Heart right ventricle (tissue), 16 donors: Measurements from ENCODE around the gene SGCD. TPM values are rescaled to one million over a fixed set of nuclear protein-coding genes. Genes with fewer than 3 reads are reported as not detected.

Experiments used
- ATAC-seq, 8 donors: fragments of 200-7000 bp; cut with Tn5 transposase; one replicate each; pipeline ENCODE4 v1.9.1; 2020; ENCODE audit warnings: mild to moderate bottlenecking in 8 of 8, moderate library complexity in 8 of 8, moderate number of reproducible peaks in 1 of 8
- DNase-seq, 2 donors: peaks; one replicate each; pipeline ENCODE4 v3.0.0-alpha.2; 2020
- H3K27ac ChIP-seq, 10 donors: fragments of 200-600 bp; sonication (generic) in 2 of 10; one replicate each; pipeline versions ENCODE4 v1.5.0 to v1.8.0; 2020 to 2022; ENCODE audit warnings: mild to moderate bottlenecking in 3 of 10
- H3K27me3 ChIP-seq, 7 donors: fragments of 200-600 bp; one replicate each; pipeline ENCODE4 v1.8.0; 2021 to 2022; ENCODE audit warnings: mild to moderate bottlenecking in 2 of 7
- H3K36me3 ChIP-seq, 9 donors: fragments of 200-600 bp; sonication (generic) in 1 of 9; one replicate each; pipeline versions ENCODE4 v1.5.0 to v1.8.0; 2020 to 2022; ENCODE audit warnings: mild to moderate bottlenecking in 2 of 9
- H3K4me1 ChIP-seq, 9 donors: fragments of 200-600 bp; sonication (generic) in 1 of 9; one replicate each; pipeline versions ENCODE4 v1.5.0 to v1.8.0; 2020 to 2022; ENCODE audit warnings: mild to moderate bottlenecking in 4 of 9
- H3K4me3 ChIP-seq, 10 donors: fragments of 200-600 bp; sonication (generic) in 2 of 10; one replicate each; pipeline versions ENCODE4 v1.5.0 to v1.8.0; 2020 to 2022; ENCODE audit warnings: mild to moderate bottlenecking in 7 of 10, moderate library complexity in 2 of 10
- H3K9me3 ChIP-seq, 11 donors: fragments of 200-600 bp in 10 of 11; sonication (generic) in 2 of 11; one replicate each; pipeline versions ENCODE4 v1.5.0 to v1.8.0; 2013 to 2022; ENCODE audit warnings: mild to moderate bottlenecking in 2 of 11, control low read depth in 1 of 11, moderate library complexity in 1 of 11
- CTCF ChIP-seq, 9 donors: fragments of 200-600 bp; sonication (generic) in 2 of 9; IDR thresholded peaks; one replicate each; pipeline versions ENCODE4 v1.5.0 to v1.8.0; 2021 to 2022; ENCODE audit warnings: antibody characterized with exemption in 9 of 9, mild to moderate bottlenecking in 5 of 9, moderate library complexity in 1 of 9
- WGBS, 2 donors: extraction: QIAGEN DNeasy Blood & Tissue Kit; methylation state at CpG; one replicate each; pipeline ENCODE4 v1.1.7; 2013; ENCODE audit warnings: inconsistent platforms in 1 of 2; 5-methylcytosine and 5-hydroxymethylcytosine counted together
- intact Hi-C, 10 donors: fragments of 100-400 bp; cut with DNase I; formaldehyde crosslinking; loops; one replicate each; pipeline versions ENCODE4 v1.11.1 to v1.14.2; 2022
- polyA plus RNA-seq, 2 donors: library from polyadenylated mRNA; stranded (reverse); fragments of 200-250 nt; gene quantifications; one replicate each; pipeline ENCODE4 v1.2.3, GENCODE V29; 2013
- total RNA-seq, 10 donors: library from RNA; stranded (reverse); fragmentation: NEBNext Ultra II Directional in 3 of 10; extraction: Animal tissue kit (Norgen Biotek cat#: 25700) in 3 of 10; gene quantifications; one replicate each; pipeline versions ENCODE4 v1.2.1 to v1.2.4, GENCODE V29; 2021 to 2023
- donor health status: Arrhythmogenic right ventricular cardiomyopathy.
- donor health status: ischemic (EF 13 %, LVEDD 7.1; RV severe dilation, severe dysfunction).
- donor health status: healthy with polysubstance abuse.
- donor health status: DM: no; HTN: yes; CAD: no.
- donor health status: DM: no; HTN: no; CAD: no.
- donor health status: ischemic (EF 25% LVEDD 6.9; RV normal size, moderate dysfunction).
- donor health status: ischemic (EF 25% LVEDD 5.7; RV mildly dilated, moderate dysfunction).
- donor health status: healthy.
- donor health status: DM: yes; HTN: yes; CAD: no.
- donor health status: Ischemic cardiomyopathy.
- donor health status: ischemic (EF 35%, LVEDD 5.7; RV mildly dilated, moderate dysfunction).
- donor health status: nonischemic (EF 11% LVEDD 7.7; RV severe dilation, severe dysfunction).
- donor health status: DM: yes; HTN: yes; CAD: no.
- donor health status: PGD.
- donor health status: ischemic (EF 29% LVEDD 5.4; RV normal size, mild dysfunction).
- donor health status: nonischemic (EF 23%, LVEDD 6.1; RV moderate dilation, normal function).

Gene SGCD
- total and polyA plus RNA-seq, 12 donors = 12.0 to 153 (median 99.6) TPM

DNA sequence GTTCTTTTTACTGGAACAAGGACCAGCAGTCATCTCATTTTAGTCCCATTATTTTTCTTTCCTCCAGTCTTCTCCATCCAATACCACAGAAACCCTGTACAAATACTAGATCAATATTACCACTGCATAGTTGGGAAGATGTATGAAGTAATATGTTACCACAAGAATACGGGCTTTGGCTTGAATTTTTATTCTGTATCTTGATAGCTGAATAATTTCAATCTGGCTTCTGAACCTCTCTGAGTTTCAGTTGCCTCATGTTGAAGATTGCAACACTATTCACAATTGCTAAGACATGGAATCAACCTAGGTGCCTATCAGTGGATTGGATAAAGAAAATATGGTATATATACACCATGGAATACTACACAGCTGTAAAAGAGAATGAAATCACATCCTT, 82.9 kb downstream of the SGCD start:
- TF ChIP-seq CTCF (IDR thresholded peaks at IDR 0.05) = no peak
- H3K4me1 ChIP-seq = peaks cover 0 to 59% (median 28%) of the 10 kb centered on the region in 9 donors
- 75 to 78% methylated on average over 1 of the region's 1 CpG for WGBS, 2 donors
- intact Hi-C loops = no loop called here
- ATAC-seq (no peak), DNase-seq (no peak)
- no peaks in the 10 kb centered on the region for H3K36me3 ChIP-seq
- H3K27ac ChIP-seq = peak overlapping the region in 2 of 10 donors; percentile 51 to 56
- no peak overlapping the region for H3K4me3 ChIP-seq
- no peaks in the 10 kb centered on the region for H3K27me3 ChIP-seq
- no peaks in the 10 kb centered on the region for H3K9me3 ChIP-seq

DNA sequence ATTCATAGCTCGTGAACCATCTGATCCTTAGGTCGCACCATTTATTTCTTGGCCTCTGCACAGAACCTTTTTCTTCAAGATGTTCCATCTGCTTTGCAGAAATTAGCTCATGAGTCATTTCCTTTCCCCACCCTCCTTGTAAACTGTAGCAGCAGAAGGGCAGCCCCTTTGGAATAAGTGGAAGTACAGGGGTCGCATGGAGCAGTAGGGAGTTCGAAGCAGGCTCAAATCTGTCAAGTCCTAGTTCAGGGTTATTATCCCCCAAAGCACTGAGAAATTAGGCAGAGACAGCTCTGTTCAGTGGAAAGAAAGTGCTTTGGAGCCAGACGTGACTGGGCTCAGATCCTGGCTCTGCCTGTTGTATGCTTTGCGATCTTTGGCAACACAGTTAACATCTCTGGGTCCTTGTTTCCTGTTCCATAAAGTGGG, 84.2 kb downstream of the SGCD start:
- Histone ChIP-seq H3K36me3 (no peaks in the 10 kb centered on the region), H3K4me3 (no peak overlapping the region), H3K27me3 (no peaks in the 10 kb centered on the region), H3K9me3 (no peaks in the 10 kb centered on the region), H3K27ac (peak overlapping the region in 9 of 10 donors; percentile 32 to 62 (median 56)), H3K4me1 (peaks cover 0 to 52% (median 24%) of the 10 kb centered on the region in 9 donors)
- intact Hi-C loops = no loop called here
- no peak for TF ChIP-seq CTCF (IDR thresholded peaks at IDR 0.05)
- DNase-seq (peak in 1 of 2 donors; percentile 12), ATAC-seq (peak; percentile 62 to 84 (median 72))
- 28 to 42% methylated on average over 6 of the region's 6 CpGs for WGBS, 2 donors

DNA sequence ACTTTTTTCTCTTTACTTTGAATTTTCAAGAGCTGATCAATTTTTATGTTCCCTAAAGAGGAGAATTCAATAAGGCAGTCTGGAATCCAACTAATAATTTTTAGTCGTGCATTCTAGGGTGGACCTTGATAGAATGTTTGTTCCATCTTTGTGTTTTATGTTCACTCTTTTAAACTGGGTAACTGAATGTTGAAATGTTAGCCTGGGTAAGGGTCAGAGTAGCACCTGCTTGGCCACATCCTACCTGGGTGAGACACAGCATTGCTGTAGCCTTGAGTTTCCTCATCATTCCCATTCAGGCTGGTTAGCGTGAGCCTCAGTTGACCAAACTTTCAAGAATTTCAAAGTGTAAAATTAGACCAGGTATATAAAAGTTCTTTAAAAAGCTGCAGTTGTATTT, 85.0 kb downstream of the SGCD start:
- DNase-seq (no peak), ATAC-seq (no peak)
- Histone ChIP-seq H3K27ac (peak overlapping the region in 9 of 10 donors; percentile 32 to 62 (median 56)), H3K4me3 (no peak overlapping the region), H3K4me1 (peaks cover 0 to 50% (median 21%) of the 10 kb centered on the region in 9 donors), H3K9me3 (no peaks in the 10 kb centered on the region), H3K27me3 (no peaks in the 10 kb centered on the region), H3K36me3 (no peaks in the 10 kb centered on the region)
- 81 to 86% methylated on average over 2 of the region's 2 CpGs for WGBS, 2 donors
- intact Hi-C loops = no loop called here
- TF ChIP-seq CTCF (IDR thresholded peaks at IDR 0.05) = no peak

GRCh38 chr5:156414391-156414790, 87.4 kb downstream of the SGCD start:
- Histone ChIP-seq H3K27me3 (no peaks in the 10 kb centered on the region), H3K4me1 (peaks cover 0 to 43% (median 19%) of the 10 kb centered on the region in 9 donors), H3K4me3 (no peak overlapping the region), H3K27ac (no peak overlapping the region), H3K36me3 (no peaks in the 10 kb centered on the region), H3K9me3 (no peaks in the 10 kb centered on the region)
- WGBS, 2 donors = 53 to 61% methylated on average over 2 of the region's 2 CpGs
- intact Hi-C loops = no loop called here
- no peak for TF ChIP-seq CTCF (IDR thresholded peaks at IDR 0.05)
- DNase-seq (no peak), ATAC-seq (no peak)
